Lower leg skin (tissue), 3 donors: ENCODE measurements around the gene PAX7.

Source experiments
- POLR2A ChIP-seq, 2 donors: fragments of 450-650 bp; IDR thresholded peaks; one replicate each; pipeline ENCODE4 v1.6.1; 2016 to 2017; ENCODE audit warnings: antibody characterized with exemption in 2 of 2, mild to moderate bottlenecking in 1 of 2, moderate library complexity in 1 of 2
- TF ChIP-seq, protein P1 (sequence below), 3 donors: fragments of 450-650 bp; IDR thresholded peaks; one replicate each; pipeline ENCODE4 v1.5.1; 2016; ENCODE audit warnings: antibody characterized with exemption in 3 of 3, mild to moderate bottlenecking in 3 of 3, moderate library complexity in 2 of 3

DNA sequence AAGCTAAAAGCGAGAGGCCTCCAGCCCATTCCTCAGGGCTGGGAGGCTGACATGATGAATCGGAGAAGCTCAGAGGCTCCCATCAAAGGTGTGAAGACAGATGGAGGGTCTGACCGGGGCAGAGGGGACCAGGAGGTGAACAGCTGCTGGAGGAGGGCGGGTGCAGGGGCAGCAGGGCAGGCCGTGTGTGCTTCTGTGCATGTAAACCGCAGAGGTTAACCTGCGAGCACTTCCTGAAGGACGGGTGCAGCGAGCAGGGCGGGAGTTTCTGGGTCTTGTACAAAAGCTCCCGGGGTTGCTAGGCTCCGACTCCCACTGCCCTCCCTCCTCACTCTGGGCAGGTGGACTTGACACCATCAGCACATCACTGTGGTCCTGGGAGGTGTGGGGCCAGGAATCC lies 75.2 kb downstream of the PAX7 start:
- TF ChIP-seq, protein P1, sequence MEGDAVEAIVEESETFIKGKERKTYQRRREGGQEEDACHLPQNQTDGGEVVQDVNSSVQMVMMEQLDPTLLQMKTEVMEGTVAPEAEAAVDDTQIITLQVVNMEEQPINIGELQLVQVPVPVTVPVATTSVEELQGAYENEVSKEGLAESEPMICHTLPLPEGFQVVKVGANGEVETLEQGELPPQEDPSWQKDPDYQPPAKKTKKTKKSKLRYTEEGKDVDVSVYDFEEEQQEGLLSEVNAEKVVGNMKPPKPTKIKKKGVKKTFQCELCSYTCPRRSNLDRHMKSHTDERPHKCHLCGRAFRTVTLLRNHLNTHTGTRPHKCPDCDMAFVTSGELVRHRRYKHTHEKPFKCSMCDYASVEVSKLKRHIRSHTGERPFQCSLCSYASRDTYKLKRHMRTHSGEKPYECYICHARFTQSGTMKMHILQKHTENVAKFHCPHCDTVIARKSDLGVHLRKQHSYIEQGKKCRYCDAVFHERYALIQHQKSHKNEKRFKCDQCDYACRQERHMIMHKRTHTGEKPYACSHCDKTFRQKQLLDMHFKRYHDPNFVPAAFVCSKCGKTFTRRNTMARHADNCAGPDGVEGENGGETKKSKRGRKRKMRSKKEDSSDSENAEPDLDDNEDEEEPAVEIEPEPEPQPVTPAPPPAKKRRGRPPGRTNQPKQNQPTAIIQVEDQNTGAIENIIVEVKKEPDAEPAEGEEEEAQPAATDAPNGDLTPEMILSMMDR (IDR thresholded peaks at IDR 0.05) = no peak
- TF ChIP-seq POLR2A (IDR thresholded peaks at IDR 0.05) = no peak
